ENCODE data around the gene XPA.

XPA gene

GRCh38 chr9:97714435-97714834 lies 17.3 kb upstream of the XPA start:
- Histone ChIP-seq H3K4me1 (ENCODE audit: insufficient read depth, insufficient read length) (no peaks in the 10 kb centered on the region), H3K36me3 (ENCODE audit: insufficient read depth, insufficient read length, low read length) (no peaks in the 10 kb centered on the region), H3K9me3 (ENCODE audit: insufficient read depth, low read length) (no peaks in the 10 kb centered on the region), H3K4me3 (ENCODE audit: insufficient read length, low read depth) (no peak overlapping the region), H3K9ac (ENCODE audit: insufficient read length, low read depth) (no peak overlapping the region), H3K27me3 (ENCODE audit: insufficient read depth, insufficient read length) (peaks cover 12% of the 10 kb centered on the region)
- no peak for TF ChIP-seq ZNF274 (IDR thresholded peaks at IDR 0.05; ENCODE audit: low read depth, low read length)
- TF ChIP-seq YY1 (IDR thresholded peaks at IDR 0.05; ENCODE audit: insufficient read depth, insufficient read length) = no peak
- no peak for TF ChIP-seq SUZ12 (IDR thresholded peaks at IDR 0.05; ENCODE audit: extremely low read depth, insufficient read depth, insufficient read length)
- DNase-seq (ENCODE audit: low read depth, low spot score) = no peak

- no peak overlapping the region for H3K9ac ChIP-seq (ENCODE audit: insufficient read length, low read depth)
- peaks cover 24% of the 10 kb centered on the region for H3K27me3 ChIP-seq (ENCODE audit: insufficient read depth, insufficient read length)
- H3K4me1 ChIP-seq (ENCODE audit: insufficient read depth, insufficient read length) = no peaks in the 10 kb centered on the region
- no peak for DNase-seq (ENCODE audit: low read depth, low spot score)
- no peak overlapping the region for H3K4me3 ChIP-seq (ENCODE audit: insufficient read length, low read depth)
- no peaks in the 10 kb centered on the region for H3K9me3 ChIP-seq (ENCODE audit: insufficient read depth, low read length)
- no peaks in the 10 kb centered on the region for H3K36me3 ChIP-seq (ENCODE audit: insufficient read depth, insufficient read length, low read length)
- TF ChIP-seq SUZ12 (IDR thresholded peaks at IDR 0.05; ENCODE audit: extremely low read depth, insufficient read depth, insufficient read length) = no peak
- TF ChIP-seq YY1 (IDR thresholded peaks at IDR 0.05; ENCODE audit: insufficient read depth, insufficient read length) = no peak
- TF ChIP-seq ZNF274 (IDR thresholded peaks at IDR 0.05; ENCODE audit: low read depth, low read length) = no peak
Measured at GRCh38 chr9:97711223-97711626, 14.1 kb upstream of the XPA start.

GRCh38 chr9:97710356-97711222 lies 13.4 kb upstream of the XPA start:
- TF ChIP-seq ZNF274 (IDR thresholded peaks at IDR 0.05; ENCODE audit: low read depth, low read length) (no peak), SUZ12 (IDR thresholded peaks at IDR 0.05; ENCODE audit: extremely low read depth, insufficient read depth, insufficient read length) (no peak), YY1 (IDR thresholded peaks at IDR 0.05; ENCODE audit: insufficient read depth, insufficient read length) (no peak)
- no peaks in the 10 kb centered on the region for H3K4me1 ChIP-seq (ENCODE audit: insufficient read depth, insufficient read length)
- no peak overlapping the region for H3K9ac ChIP-seq (ENCODE audit: insufficient read length, low read depth)
- peak; percentile 65 for DNase-seq (ENCODE audit: low read depth, low spot score)
- no peak overlapping the region for H3K4me3 ChIP-seq (ENCODE audit: insufficient read length, low read depth)
- H3K36me3 ChIP-seq (ENCODE audit: insufficient read depth, insufficient read length, low read length) = no peaks in the 10 kb centered on the region
- H3K9me3 ChIP-seq (ENCODE audit: insufficient read depth, low read length) = no peaks in the 10 kb centered on the region
- H3K27me3 ChIP-seq (ENCODE audit: insufficient read depth, insufficient read length) = peaks cover 24% of the 10 kb centered on the region

GRCh38 chr9:97706246-97706645 lies 9.1 kb upstream of the XPA start:
- peaks cover 5% of the 10 kb centered on the region for H3K4me1 ChIP-seq (ENCODE audit: insufficient read depth, insufficient read length)
- DNase-seq (ENCODE audit: low read depth, low spot score) = no peak

DNA sequence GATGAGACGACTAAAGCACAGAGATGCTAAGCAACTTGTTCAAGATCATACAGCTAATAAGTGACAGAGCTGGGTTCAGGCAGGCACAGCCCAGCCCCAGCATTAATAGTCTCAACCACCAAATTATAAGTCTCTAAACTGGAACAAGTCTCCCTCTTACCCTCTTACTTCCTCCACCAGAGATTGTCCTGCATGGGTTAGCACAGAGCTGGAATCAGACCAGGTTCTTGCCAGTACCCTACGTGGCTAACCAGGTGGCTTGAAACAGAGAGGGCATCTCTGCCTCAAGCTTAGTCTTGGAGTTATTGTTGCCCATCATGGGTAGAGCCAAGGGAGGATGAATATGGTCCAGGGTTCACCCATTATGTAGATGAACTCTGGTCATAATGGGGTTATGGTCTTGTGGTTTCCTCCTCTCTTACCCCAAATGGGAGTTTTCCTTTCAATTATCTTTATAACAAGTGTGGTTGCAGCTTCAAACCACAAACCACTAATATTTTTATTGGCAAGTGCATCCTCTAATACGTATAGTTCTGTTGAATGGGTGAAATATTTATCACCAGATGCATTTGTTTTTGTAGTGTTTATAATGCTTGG lies 8.3 kb upstream of the XPA start:
- no peak for DNase-seq (ENCODE audit: low read depth, low spot score)
- H3K4me1 ChIP-seq (ENCODE audit: insufficient read depth, insufficient read length) = peaks cover 7% of the 10 kb centered on the region

More at GRCh38 chr9:97706246-97706645, 9.1 kb upstream of the XPA start:
- Histone ChIP-seq H3K36me3 (ENCODE audit: insufficient read depth, insufficient read length, low read length) (no peaks in the 10 kb centered on the region), H3K27me3 (ENCODE audit: insufficient read depth, insufficient read length) (peaks cover 13% of the 10 kb centered on the region), H3K9me3 (ENCODE audit: insufficient read depth, low read length) (no peaks in the 10 kb centered on the region), H3K9ac (ENCODE audit: insufficient read length, low read depth) (no peak overlapping the region), H3K4me3 (ENCODE audit: insufficient read length, low read depth) (no peak overlapping the region)
- TF ChIP-seq ZNF274 (IDR thresholded peaks at IDR 0.05; ENCODE audit: low read depth, low read length) (no peak), SUZ12 (IDR thresholded peaks at IDR 0.05; ENCODE audit: extremely low read depth, insufficient read depth, insufficient read length) (no peak), YY1 (IDR thresholded peaks at IDR 0.05; ENCODE audit: insufficient read depth, insufficient read length) (no peak)

GRCh38 chr9:97704851-97705250 lies 7.7 kb upstream of the XPA start:
- H3K9me3 ChIP-seq (ENCODE audit: insufficient read depth, low read length) = no peaks in the 10 kb centered on the region
- H3K9ac ChIP-seq (ENCODE audit: insufficient read length, low read depth) = no peak overlapping the region
- H3K4me3 ChIP-seq (ENCODE audit: insufficient read length, low read depth) = no peak overlapping the region
- peaks cover 17% of the 10 kb centered on the region for H3K27me3 ChIP-seq (ENCODE audit: insufficient read depth, insufficient read length)
- no peaks in the 10 kb centered on the region for H3K36me3 ChIP-seq (ENCODE audit: insufficient read depth, insufficient read length, low read length)
- H3K4me1 ChIP-seq (ENCODE audit: insufficient read depth, insufficient read length) = peaks cover 7% of the 10 kb centered on the region
- no peak for TF ChIP-seq SUZ12 (IDR thresholded peaks at IDR 0.05; ENCODE audit: extremely low read depth, insufficient read depth, insufficient read length)
- TF ChIP-seq YY1 (IDR thresholded peaks at IDR 0.05; ENCODE audit: insufficient read depth, insufficient read length) = no peak
- TF ChIP-seq ZNF274 (IDR thresholded peaks at IDR 0.05; ENCODE audit: low read depth, low read length) = no peak
- DNase-seq (ENCODE audit: low read depth, low spot score) = no peak

More for the DNA sequence above, 8.3 kb upstream of the XPA start:
- H3K4me3 ChIP-seq (ENCODE audit: insufficient read length, low read depth) = no peak overlapping the region
- no peaks in the 10 kb centered on the region for H3K36me3 ChIP-seq (ENCODE audit: insufficient read depth, insufficient read length, low read length)
- TF ChIP-seq YY1 (IDR thresholded peaks at IDR 0.05; ENCODE audit: insufficient read depth, insufficient read length) = no peak
- TF ChIP-seq SUZ12 (IDR thresholded peaks at IDR 0.05; ENCODE audit: extremely low read depth, insufficient read depth, insufficient read length) = no peak
- H3K27me3 ChIP-seq (ENCODE audit: insufficient read depth, insufficient read length) = peaks cover 13% of the 10 kb centered on the region
- H3K9me3 ChIP-seq (ENCODE audit: insufficient read depth, low read length) = no peaks in the 10 kb centered on the region
- H3K9ac ChIP-seq (ENCODE audit: insufficient read length, low read depth) = no peak overlapping the region

DNA sequence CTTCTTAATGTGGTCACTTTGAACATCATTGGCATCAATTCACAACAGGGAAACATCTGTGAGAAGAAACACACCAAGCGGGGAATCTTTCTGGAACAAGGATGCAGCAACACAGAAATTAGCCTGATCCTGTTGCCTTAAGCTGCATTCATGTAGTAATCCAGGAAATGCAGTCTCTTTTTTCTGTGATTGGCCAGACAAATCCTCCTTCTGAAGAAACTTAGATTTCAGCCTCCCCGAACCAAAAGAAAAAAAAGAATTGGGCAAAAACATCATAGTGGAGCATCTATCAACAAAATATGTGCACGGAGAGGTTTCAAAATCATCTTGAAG lies 7.2 kb upstream of the XPA start:
- Histone ChIP-seq H3K27me3 (ENCODE audit: insufficient read depth, insufficient read length) (peaks cover 15% of the 10 kb centered on the region), H3K36me3 (ENCODE audit: insufficient read depth, insufficient read length, low read length) (no peaks in the 10 kb centered on the region), H3K4me1 (ENCODE audit: insufficient read depth, insufficient read length) (peaks cover 7% of the 10 kb centered on the region), H3K9ac (ENCODE audit: insufficient read length, low read depth) (no peak overlapping the region), H3K9me3 (ENCODE audit: insufficient read depth, low read length) (no peaks in the 10 kb centered on the region), H3K4me3 (ENCODE audit: insufficient read length, low read depth) (no peak overlapping the region)
- DNase-seq (ENCODE audit: low read depth, low spot score) = no peak
- no peak for TF ChIP-seq ZNF274 (IDR thresholded peaks at IDR 0.05; ENCODE audit: low read depth, low read length)
- no peak for TF ChIP-seq YY1 (IDR thresholded peaks at IDR 0.05; ENCODE audit: insufficient read depth, insufficient read length)
- no peak for TF ChIP-seq SUZ12 (IDR thresholded peaks at IDR 0.05; ENCODE audit: extremely low read depth, insufficient read depth, insufficient read length)

Data from NT2/D1 (cell line).